Testis (tissue), 2 donors: ENCODE measurements around the gene UBXN6.

Experiments
- POLR2A ChIP-seq: fragments of 450-650 bp; IDR thresholded peaks from one replicate; pipeline ENCODE4 v1.6.1; 2017; ENCODE audit warnings: antibody characterized with exemption, mild to moderate bottlenecking, moderate library complexity
- TF ChIP-seq, protein P1 (sequence below), 3 experiments: fragments of 450-650 bp in 2 of 3; fragments of 200-600 bp in 1 of 3; sonication (generic) in 1 of 3; IDR thresholded peaks; one replicate each; pipeline ENCODE4 v1.5.1; 2016 to 2019; ENCODE audit warnings: antibody characterized with exemption in 3 of 3, mild to moderate bottlenecking in 2 of 3, moderate library complexity in 1 of 3

DNA sequence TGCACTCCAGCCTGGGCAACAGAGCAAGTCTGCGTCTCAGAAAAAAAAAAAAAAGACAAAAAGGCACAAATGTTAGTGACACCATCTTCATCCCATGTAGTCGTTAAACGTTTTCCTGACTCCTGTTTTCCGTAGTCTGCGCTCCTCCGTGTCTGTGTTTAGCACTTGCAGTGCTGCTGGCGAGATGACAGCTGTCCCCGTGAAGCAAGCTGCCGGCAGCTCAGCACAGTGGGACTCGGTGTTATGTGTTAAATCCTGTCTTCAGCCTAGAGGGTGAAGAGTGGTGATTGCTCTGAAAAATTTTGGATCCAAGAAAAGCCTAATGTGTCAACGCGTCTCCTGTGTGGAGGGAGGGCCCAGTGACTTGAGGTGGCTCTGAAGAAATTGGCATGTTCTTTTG is 18.4 kb downstream of the UBXN6 start:
- TF ChIP-seq, protein P1, sequence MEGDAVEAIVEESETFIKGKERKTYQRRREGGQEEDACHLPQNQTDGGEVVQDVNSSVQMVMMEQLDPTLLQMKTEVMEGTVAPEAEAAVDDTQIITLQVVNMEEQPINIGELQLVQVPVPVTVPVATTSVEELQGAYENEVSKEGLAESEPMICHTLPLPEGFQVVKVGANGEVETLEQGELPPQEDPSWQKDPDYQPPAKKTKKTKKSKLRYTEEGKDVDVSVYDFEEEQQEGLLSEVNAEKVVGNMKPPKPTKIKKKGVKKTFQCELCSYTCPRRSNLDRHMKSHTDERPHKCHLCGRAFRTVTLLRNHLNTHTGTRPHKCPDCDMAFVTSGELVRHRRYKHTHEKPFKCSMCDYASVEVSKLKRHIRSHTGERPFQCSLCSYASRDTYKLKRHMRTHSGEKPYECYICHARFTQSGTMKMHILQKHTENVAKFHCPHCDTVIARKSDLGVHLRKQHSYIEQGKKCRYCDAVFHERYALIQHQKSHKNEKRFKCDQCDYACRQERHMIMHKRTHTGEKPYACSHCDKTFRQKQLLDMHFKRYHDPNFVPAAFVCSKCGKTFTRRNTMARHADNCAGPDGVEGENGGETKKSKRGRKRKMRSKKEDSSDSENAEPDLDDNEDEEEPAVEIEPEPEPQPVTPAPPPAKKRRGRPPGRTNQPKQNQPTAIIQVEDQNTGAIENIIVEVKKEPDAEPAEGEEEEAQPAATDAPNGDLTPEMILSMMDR (IDR thresholded peaks at IDR 0.05): no peak
- no peak for TF ChIP-seq POLR2A
